HG02642 (cell line): ENCODE measurements around the gene PYGO2.
"Not testable (repeated sequence)": the region's sequence is repeated elsewhere in the genome, so short reads cannot be mapped to it uniquely, and the experiment has no call there.

Experiments used
- ATAC-seq: cut with Tn5 transposase; IDR thresholded peaks from one replicate; pipeline ENCODE4 v1.9.1; 2021; ENCODE audit warnings: mild to moderate bottlenecking; ENCODE audit not compliant: unreplicated experiment, poor library complexity

The PYGO2 gene

GRCh38 chr1:154925335-154926170, 36.0 kb downstream of the PYGO2 start:
- ATAC-seq = no peak

GRCh38 chr1:154923695-154924094, 37.9 kb downstream of the PYGO2 start:
- ATAC-seq = no peak

GRCh38 chr1:154913273-154913672, 48.3 kb downstream of the PYGO2 start:
- no peak for ATAC-seq

- no peak for ATAC-seq
Observed at GRCh38 chr1:154912755-154913154, 48.8 kb downstream of the PYGO2 start.

GRCh38 chr1:154911691-154912550, 49.7 kb downstream of the PYGO2 start:
- no peak for ATAC-seq

- ATAC-seq = no peak
Observed at GRCh38 chr1:154910851-154911250, 50.7 kb downstream of the PYGO2 start.

GRCh38 chr1:154908937-154909336, 52.6 kb downstream of the PYGO2 start:
- ATAC-seq = no peak

GRCh38 chr1:154908129-154908528, 53.5 kb downstream of the PYGO2 start:
- not testable (repeated sequence) for ATAC-seq
